ENCODE results near the gene RHOXF1. TPM values are rescaled to one million over a fixed set of nuclear protein-coding genes. Genes with fewer than 3 reads are reported as not detected.

RHOXF1 gene
- 1.8 TPM in 1 of 2 replicates, not detected in the other for polyA plus RNA-seq

GRCh38 chrX:120115438-120115963, at the start of gene RHOXF1:
TSS of gene RHOXF1 (minus strand) at chrX:120115913. CDS start at chrX:120115862, 51 bp downstream.

GRCh38 chrX:120158313-120158712, 42.6 kb upstream of the RHOXF1 start, which contains the start of gene RHOXF2:
TSS of gene RHOXF2 (plus strand) at chrX:120158613. CDS start at chrX:120158751, 138 bp downstream.

GRCh38 chrX:120077590-120077989, 38.1 kb downstream of the RHOXF1 start, which contains the start of gene RHOXF2B:
TSS of gene RHOXF2B (minus strand) at chrX:120077690. CDS start at chrX:120077552, 138 bp downstream.

Other genes starting within 250 kb of the RHOXF1 start
- gene RNF113A, start 244.2 kb downstream of the RHOXF1 start, polyA plus RNA-seq: 19.0 and 20.1 TPM in 2 replicates
- gene NDUFA1, start 244.1 kb downstream of the RHOXF1 start, polyA plus RNA-seq: 1,373 and 1,722 TPM in 2 replicates
- 0.51 and 4.3 TPM in 2 replicates for gene AKAP14, start 220.0 kb downstream of the RHOXF1 start, polyA plus RNA-seq
- 2.4 and 4.7 TPM in 2 replicates for gene NKAP, start 172.2 kb downstream of the RHOXF1 start, polyA plus RNA-seq
- 0.36 TPM in 1 of 2 replicates, not detected in the other for gene RHOXF2B, start 38.2 kb downstream of the RHOXF1 start, polyA plus RNA-seq
- 0.97 TPM in 1 of 2 replicates, not detected in the other for gene RHOXF2, start 42.7 kb upstream of the RHOXF1 start, polyA plus RNA-seq
- 10.4 and 13.4 TPM in 2 replicates for gene ZBTB33, start 134.9 kb upstream of the RHOXF1 start, polyA plus RNA-seq
- 142 and 168 TPM in 2 replicates for gene TMEM255A, start 195.5 kb upstream of the RHOXF1 start, polyA plus RNA-seq
- gene ATP1B4, start 246.2 kb upstream of the RHOXF1 start, polyA plus RNA-seq: not detected in 2 replicates

Data from Purkinje cell (primary cell).